Hepatocyte (in vitro differentiated cells): ENCODE results near the gene C9orf57.
"Not testable (repeated sequence)": the region's sequence is repeated elsewhere in the genome, so short reads cannot be mapped to it uniquely, and the experiment has no call there.

ENCODE experiments used
- CTCF ChIP-seq: fragments of 200-600 bp; sonication (generic); IDR thresholded peaks from 2 replicates; pipeline ENCODE4 v1.5.1; 2016; ENCODE audit warnings: antibody characterized with exemption, mild to moderate bottlenecking; ENCODE audit not compliant: poor library complexity
- EZH2 ChIP-seq: fragments of 200-600 bp; sonication (generic); IDR thresholded peaks from 2 replicates; pipeline ENCODE4 v1.6.1; 2016; ENCODE audit warnings: antibody characterized with exemption, mild to moderate bottlenecking, borderline replicate concordance

GRCh38 chr9:72074666-72075065, 14.3 kb upstream of the C9orf57 start:
- not testable (repeated sequence) for TF ChIP-seq EZH2, CTCF
